Stimulated activated CD4-positive, alpha-beta T cell treated with anti-CD3 and anti-CD28 coated beads, Interleukin-2, amount 100 ng/mL, for 48 hours (primary cell): ENCODE data around the gene PHF2.

ENCODE experiments used
- DNase-seq, 2 donors: peaks; one replicate each; pipeline ENCODE4 v3.0.0-alpha.2; 2020

Gene PHF2

DNA sequence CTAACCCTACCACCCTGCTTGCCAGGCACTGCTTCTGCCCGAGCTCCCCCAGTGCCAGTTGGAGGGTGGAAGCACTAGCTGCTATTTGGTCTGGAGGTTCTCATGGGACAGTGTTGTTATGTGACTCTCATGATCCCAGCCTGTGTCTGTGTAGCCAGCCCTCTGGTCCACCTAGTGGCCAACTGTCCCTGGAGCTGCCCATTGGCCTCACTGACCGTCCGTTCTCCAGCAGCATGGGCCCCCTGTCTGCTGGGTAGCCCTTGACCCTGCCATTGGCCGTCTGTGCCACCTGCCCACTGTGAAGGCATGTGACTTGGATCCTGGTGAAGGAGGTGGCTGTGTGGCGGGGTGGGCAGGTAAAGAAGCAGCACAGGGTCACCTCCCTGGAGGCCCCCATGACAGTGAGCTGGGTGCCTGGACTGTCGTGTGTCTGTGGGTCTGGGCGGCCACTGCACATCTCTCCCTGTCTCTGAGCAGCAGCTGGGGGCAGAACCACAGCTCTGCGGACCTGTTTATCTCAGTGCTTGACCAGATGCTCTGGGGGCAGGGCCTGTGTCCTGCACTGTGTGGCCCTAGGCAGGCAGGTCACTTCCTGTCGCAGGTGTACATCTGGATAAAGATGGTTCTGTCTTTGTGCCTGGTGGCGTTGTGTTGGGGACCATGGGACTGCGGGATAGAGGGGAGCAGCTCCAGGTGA is 11.4 kb downstream of the PHF2 start:
- DNase-seq = no peak

- DNase-seq = no peak
Observed at GRCh38 chr9:93588641-93589609, 12.5 kb downstream of the PHF2 start.

- DNase-seq = no peak
Observed at GRCh38 chr9:93589688-93590087, 13.3 kb downstream of the PHF2 start.

DNA sequence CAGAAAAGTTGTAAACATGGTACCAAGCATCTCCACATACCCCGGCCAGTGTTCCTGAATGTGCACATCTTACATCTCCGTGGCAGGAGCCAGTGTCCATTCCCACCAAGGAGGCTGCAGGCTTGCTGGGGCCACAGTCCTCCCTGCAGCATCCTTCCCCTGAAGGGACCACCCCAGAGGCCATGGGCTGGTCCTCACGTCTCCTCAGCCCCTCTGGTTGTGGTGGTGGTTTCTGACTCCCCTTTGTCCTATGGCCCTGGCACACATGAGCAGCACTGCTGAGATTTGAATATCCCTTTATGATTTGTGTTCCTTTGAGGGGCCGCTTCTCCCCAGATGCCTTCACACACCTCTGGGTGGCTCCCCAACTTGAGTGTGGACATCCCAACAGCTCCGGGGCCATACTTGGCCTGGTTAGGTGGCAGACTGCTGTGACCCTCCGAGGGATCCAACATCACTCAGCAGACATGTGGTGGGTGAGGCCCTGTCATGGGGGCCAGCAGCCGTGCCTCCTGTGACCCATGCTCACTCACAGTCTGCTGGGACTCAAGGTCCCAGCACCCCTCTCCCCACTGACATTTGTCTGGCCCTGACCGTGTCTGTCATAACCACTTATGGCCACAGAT is 14.3 kb downstream of the PHF2 start:
- no peak for DNase-seq

- DNase-seq = no peak
Observed at GRCh38 chr9:93591301-93592007, 15.1 kb downstream of the PHF2 start.

- DNase-seq = no peak
Observed at GRCh38 chr9:93592008-93592642, 15.7 kb downstream of the PHF2 start.

- no peak for DNase-seq
Observed at GRCh38 chr9:93592643-93593021, 16.2 kb downstream of the PHF2 start.

- DNase-seq = no peak
Observed at GRCh38 chr9:93593144-93593658, 16.8 kb downstream of the PHF2 start.

DNA sequence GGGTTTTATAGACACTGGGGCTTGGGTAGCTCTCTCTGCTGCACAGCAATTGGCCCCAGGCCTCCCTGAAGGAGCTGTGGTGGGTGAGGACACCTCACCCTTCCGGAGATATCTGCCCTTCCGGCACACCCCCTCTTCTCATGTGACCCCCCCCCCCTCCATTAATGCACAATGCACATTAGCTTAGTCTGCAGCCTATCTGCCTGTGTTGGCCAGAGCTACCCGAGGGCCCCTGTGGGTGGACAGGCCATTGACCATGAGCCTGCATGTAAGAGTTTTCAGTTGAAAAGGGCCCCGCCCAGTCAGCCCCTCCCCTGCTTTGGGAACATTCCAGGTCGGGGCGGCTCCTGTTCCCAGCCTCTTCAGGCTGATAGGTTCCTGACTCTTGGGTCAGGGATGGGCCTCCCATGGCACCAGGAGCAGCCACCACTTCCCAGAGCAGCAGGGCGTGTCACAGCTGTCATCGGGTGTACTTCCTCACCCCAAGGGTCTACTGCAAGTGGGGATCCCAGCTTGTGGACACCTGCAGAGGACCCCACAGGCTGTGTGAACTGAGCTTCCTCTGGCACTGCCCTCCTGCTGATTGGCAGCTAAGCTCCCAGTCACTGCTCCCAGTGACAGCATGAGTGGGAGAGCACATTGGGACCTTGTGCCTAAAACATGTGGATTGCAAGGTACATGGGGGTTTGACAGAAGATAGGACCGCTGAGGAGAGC is 17.8 kb downstream of the PHF2 start:
- no peak for DNase-seq

DNA sequence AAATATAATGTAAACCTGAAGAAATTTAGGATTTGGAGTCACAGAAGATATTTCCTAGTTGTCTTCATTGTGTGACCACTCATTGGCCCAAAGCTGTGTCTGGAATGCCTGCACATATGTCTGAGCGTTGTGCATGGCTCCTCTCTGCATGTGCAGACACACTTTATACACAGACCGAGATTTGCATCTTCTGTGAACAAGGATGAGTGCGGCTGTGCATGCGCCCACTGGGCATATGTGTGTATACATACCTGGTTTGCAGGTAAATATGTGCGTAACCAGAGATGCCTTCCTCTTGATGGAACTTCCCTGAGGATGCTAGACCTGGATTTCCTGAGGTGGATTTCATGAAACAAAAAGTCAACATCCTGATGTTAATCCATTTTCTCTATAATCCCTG is 19.1 kb downstream of the PHF2 start:
- DNase-seq = no peak

GRCh38 chr9:93595861-93596365 is 19.5 kb downstream of the PHF2 start:
- DNase-seq = no peak

GRCh38 chr9:93596399-93596798 is 20.0 kb downstream of the PHF2 start:
- DNase-seq = no peak

DNA sequence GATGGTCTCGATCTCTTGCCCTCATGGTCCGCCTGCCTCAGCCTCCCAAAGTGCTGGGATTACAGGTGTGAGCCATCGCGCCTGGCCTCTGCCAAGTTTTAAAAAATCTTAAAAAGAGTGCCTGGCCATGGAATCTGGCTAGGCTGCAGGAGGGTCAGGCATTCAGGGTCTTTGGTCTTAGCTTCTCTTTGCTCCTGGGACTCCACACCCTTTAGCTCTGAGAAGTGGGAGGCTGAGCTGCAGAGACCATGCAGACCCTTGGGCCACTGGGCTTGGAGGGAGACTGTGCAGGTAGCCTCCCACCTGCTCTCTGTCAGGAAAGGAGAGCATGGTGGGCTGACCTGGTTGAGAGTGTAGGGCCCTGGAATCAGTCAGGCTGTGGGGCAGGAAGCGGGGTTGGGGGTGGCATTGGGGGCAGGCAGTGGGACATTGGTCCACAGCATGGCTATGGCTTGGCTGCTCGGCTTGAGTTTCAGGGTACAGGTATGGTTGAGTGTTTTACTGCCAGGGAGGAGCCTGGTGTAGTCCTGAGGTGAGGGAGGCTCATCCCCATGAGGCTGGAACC is 20.8 kb downstream of the PHF2 start:
- no peak for DNase-seq

- no peak for DNase-seq
Observed at GRCh38 chr9:93597871-93598646, 21.7 kb downstream of the PHF2 start.

GRCh38 chr9:93598647-93599241 is 22.4 kb downstream of the PHF2 start:
- DNase-seq = no peak

DNA sequence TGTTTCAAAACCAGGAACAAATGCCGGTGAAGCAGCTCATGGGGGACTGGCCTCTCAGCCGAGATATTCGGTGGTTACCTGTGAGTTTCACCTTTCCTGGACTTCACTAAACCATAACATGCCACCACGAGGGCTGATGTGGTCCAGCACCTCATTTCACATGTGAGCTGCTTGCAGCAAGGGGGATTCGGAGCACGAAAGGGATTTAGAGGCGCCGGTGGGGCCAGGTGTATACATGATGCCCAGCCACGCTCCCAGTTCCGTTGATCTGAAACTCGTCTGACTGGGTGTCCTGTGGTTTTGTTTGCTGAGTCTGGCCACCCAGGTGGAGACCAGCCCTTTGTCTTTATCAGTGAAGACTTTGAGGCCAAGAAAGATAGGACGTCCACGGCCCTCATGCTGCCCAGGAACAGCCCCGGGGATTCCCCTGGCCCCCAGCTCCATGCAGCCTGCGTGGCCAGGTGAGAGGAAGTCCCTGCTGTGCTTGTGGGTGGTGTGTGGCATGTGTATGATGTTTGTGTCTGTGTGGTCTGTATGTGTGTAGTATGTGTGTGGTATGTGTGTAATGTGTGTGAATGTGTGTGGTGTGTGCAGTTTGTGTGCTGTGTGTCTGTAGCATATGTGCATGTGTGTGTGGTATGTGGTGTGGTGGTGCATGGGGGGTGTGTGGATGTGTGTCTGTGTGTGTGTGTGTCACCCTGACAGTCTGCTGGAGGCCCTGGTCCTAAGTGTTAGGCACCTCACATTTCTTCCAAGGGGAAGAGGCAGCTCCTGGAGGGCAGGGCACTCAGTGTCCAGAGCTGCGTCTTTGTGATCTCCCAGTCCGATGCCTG is 23.4 kb downstream of the PHF2 start:
- DNase-seq = no peak

- no peak for DNase-seq
Observed at GRCh38 chr9:93600504-93600903, 24.1 kb downstream of the PHF2 start.

DNA sequence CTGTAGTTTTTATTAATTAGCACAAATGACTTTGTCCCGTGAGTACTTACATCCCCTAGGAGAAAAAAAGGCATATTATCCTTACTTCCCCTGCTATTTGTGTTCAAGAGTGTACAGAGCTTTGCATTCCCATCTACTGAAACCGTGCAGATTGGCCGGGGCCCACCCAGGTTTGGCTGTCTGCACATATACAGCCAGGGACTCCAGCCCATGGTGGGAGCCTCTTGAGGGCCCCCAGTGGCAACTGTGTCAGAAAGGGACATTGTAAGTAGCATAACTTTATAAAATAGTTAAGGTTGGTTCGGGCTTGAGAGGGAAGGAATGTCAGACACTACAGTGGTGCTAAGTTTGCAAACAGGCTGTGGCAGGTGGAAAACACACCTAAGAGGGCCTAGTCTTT is 24.7 kb downstream of the PHF2 start:
- no peak for DNase-seq

DNA sequence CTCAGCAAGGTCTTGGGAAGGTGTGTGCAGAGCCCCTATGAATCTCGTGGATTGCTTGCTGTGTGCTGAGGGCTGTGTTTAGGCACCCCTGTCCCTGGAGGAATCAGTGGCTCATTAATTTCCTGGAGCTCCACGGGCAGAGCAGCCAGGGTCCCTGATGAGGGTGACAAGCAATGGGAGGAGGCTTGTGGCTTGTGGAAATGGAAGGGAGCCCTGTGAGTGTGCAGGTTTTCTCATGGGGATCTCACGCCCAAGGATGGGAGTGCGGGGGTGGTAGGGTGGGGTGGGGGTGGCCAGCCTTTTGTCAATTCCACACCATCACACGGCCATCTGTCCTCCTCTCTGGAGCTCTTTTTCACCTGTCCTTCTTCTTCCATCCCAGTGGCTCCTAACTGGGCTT is 25.3 kb downstream of the PHF2 start:
- no peak for DNase-seq
